ENCODE measurements around the gene SMIM13.

DNA sequence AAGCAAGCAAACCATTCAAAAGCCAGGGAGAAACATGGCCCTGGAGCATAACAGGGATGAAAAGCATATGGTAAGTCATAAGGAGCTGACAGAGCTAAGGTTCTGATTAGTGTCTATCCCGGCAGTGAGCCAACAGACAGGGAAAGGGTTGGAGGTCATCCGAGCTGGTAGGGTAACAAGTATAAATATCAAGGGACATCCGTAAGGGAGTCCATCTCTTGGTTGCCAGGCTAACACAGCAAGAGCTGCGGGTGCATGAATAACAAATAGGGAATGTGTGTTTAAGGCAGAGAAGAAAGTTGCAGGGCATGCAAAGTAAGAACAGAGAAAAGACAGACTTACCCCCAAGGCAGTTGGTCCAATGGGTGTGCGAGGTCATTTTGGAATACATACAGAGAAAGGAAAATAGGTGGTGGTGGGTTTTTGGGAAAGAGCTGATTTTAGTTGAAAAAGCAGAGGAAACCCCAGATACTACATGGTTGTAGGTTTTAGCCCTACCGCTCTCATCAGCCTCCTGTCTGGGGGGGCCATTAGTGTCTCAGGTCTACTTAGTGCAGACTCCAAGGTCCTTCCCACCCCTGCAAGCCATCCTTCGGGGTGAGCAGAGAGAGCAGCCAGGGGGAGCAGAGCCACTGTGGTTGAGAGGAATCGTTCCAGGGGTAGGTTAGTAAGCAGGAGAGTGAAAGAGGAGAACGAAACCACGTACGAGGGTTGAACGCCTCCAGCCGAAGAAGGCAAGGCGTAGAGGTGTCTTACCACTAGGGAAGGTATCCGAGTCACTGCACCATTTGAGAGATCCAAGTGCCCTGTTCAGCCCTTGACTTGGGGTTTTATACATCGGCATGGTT is 17.5 kb downstream of the SMIM13 start, which contains the start of gene ERVFRD-1:
- TF ChIP-seq, protein P1, sequence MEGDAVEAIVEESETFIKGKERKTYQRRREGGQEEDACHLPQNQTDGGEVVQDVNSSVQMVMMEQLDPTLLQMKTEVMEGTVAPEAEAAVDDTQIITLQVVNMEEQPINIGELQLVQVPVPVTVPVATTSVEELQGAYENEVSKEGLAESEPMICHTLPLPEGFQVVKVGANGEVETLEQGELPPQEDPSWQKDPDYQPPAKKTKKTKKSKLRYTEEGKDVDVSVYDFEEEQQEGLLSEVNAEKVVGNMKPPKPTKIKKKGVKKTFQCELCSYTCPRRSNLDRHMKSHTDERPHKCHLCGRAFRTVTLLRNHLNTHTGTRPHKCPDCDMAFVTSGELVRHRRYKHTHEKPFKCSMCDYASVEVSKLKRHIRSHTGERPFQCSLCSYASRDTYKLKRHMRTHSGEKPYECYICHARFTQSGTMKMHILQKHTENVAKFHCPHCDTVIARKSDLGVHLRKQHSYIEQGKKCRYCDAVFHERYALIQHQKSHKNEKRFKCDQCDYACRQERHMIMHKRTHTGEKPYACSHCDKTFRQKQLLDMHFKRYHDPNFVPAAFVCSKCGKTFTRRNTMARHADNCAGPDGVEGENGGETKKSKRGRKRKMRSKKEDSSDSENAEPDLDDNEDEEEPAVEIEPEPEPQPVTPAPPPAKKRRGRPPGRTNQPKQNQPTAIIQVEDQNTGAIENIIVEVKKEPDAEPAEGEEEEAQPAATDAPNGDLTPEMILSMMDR (IDR thresholded peaks at IDR 0.05; ENCODE audit: borderline replicate concordance, extremely low read depth, low read length, poor library complexity, severe bottlenecking), result no peak
- TF ChIP-seq EZH2 (IDR thresholded peaks at IDR 0.05; ENCODE audit: borderline replicate concordance, low read depth, low read length, severe bottlenecking), result no peak
